Measurements from ENCODE around the gene KRT72. TPM values are rescaled to one million over a fixed set of nuclear protein-coding genes. Genes with fewer than 3 reads are reported as not detected.
A peak's percentile ranks its signal among the peaks of the same experiment; 100 is the strongest.

The KRT72 gene
- total RNA-seq, 6 donors from 2014 or later: 0.11 to 0.37 TPM; not detected in 4

DNA sequence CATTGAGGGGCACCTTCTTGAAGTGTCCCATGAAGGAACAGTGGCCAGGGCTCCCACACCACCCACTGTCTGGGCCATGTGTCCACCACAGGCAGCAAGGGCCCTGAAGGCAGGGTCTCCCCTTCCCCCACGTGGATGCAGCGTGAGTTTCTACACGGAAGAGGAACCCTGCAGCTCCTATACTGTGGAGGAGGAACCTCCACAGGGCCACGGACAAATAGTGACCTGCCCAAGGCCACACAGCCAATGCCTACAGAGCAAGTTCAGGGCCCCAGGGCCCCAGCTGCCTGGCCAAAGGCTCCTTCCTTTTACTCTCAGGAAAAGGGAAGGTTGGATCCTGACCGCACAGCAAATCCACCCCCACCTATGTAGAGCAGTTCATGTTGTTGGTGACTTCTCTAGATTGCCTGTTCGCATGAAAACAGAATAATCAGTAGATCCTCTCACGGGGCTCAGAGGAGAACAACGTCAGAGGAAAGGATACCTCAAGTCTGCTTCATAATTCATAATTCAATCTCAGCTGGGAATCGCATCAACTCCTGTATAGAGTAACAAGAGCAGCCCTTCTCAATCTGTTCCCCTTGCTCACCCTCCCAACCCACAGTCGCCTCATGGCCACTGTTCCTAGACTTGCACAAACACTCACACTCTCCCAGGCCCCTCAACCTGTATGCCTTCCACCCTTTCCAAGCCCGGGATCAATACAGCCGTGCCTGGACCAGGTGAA, 28.2 kb upstream of the KRT72 start:
- 75 to 80% methylated on average over 12 of the region's 12 CpGs for WGBS, 2 donors
- TF ChIP-seq POLR2AphosphoS5 (IDR thresholded peaks at IDR 0.05) (no peak), POLR2A (IDR thresholded peaks at IDR 0.05) (no peak), EP300 (IDR thresholded peaks at IDR 0.05) (no peak)
- TF ChIP-seq, protein P1, sequence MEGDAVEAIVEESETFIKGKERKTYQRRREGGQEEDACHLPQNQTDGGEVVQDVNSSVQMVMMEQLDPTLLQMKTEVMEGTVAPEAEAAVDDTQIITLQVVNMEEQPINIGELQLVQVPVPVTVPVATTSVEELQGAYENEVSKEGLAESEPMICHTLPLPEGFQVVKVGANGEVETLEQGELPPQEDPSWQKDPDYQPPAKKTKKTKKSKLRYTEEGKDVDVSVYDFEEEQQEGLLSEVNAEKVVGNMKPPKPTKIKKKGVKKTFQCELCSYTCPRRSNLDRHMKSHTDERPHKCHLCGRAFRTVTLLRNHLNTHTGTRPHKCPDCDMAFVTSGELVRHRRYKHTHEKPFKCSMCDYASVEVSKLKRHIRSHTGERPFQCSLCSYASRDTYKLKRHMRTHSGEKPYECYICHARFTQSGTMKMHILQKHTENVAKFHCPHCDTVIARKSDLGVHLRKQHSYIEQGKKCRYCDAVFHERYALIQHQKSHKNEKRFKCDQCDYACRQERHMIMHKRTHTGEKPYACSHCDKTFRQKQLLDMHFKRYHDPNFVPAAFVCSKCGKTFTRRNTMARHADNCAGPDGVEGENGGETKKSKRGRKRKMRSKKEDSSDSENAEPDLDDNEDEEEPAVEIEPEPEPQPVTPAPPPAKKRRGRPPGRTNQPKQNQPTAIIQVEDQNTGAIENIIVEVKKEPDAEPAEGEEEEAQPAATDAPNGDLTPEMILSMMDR (IDR thresholded peaks at IDR 0.05): no peak
- H3K36me3 ChIP-seq: no peaks in the 10 kb centered on the region
- no peaks in the 10 kb centered on the region for H3K27me3 ChIP-seq
- no peaks in the 10 kb centered on the region for H3K9me3 ChIP-seq
- ATAC-seq (ENCODE audit: low FRiP score in 2 of 2): peak in 1 of 2 donors; percentile 13
- no peak overlapping the region for H3K27ac ChIP-seq
- H3K4me1 ChIP-seq: no peaks in the 10 kb centered on the region
- H3K4me3 ChIP-seq: no peak overlapping the region
- no peak for DNase-seq

DNA sequence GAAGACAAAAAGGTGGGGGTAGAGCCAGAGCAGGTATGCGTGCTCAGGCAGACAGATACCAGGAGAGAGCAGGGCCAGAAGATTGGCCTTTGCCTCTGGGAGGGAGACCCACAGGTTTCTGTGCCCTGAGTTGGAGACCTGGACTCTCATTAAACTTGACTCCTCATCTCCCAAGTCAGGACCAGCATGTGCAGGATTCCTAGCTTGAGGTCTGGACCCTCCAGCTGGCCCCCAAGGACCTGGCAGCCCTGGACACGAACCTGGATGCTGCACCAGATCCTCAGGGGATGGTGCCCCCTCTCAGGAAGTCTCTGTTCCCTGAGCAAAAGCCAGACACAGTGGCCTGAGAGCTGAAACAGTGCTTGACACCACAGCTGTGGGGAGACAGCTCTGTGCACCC, 27.6 kb upstream of the KRT72 start:
- H3K4me3 ChIP-seq: no peak overlapping the region
- no peaks in the 10 kb centered on the region for H3K36me3 ChIP-seq
- H3K27me3 ChIP-seq: no peaks in the 10 kb centered on the region
- 79 to 100% methylated on average over 1 to 2 of the region's 2 CpGs for WGBS, 2 donors
- no peak for DNase-seq
- no peaks in the 10 kb centered on the region for H3K4me1 ChIP-seq
- no peak for ATAC-seq (ENCODE audit: low FRiP score in 2 of 2)
- peaks cover 0 to 5% (median 0%) of the 10 kb centered on the region in 4 donors for H3K9me3 ChIP-seq
- no peak overlapping the region for H3K27ac ChIP-seq
- TF ChIP-seq EP300 (IDR thresholded peaks at IDR 0.05) (no peak), POLR2A (IDR thresholded peaks at IDR 0.05) (no peak), POLR2AphosphoS5 (IDR thresholded peaks at IDR 0.05) (no peak)
- TF ChIP-seq, protein P1 (IDR thresholded peaks at IDR 0.05): no peak

DNA sequence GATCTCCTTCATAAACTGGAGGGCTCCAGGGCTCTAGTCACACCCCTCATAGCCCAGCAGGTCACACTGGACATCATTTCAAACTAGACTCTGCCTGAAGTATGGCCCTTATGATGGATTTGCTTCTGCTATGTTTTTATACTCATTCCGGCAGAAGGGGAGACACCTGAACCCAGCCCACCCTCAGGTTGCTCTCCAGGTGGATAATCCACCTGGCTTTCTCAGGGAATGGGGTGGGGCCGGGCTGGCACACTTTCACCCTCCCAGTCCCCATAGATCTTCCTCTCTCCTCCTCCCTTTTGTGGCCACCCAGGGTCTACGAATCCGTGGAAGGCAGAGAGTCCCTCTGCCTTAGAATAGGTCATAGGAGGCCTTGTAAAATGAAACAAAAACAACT, 26.8 kb upstream of the KRT72 start:
- Histone ChIP-seq H3K9me3 (peaks cover 0 to 9% (median 0%) of the 10 kb centered on the region in 4 donors), H3K27ac (no peak overlapping the region), H3K4me1 (no peaks in the 10 kb centered on the region), H3K27me3 (no peaks in the 10 kb centered on the region), H3K36me3 (no peaks in the 10 kb centered on the region), H3K4me3 (no peak overlapping the region)
- DNase-seq: no peak
- 80 to 85% methylated on average over 4 of the region's 4 CpGs for WGBS, 2 donors
- no peak for ATAC-seq (ENCODE audit: low FRiP score in 2 of 2)
- TF ChIP-seq EP300 (IDR thresholded peaks at IDR 0.05) (no peak), POLR2A (IDR thresholded peaks at IDR 0.05) (no peak), POLR2AphosphoS5 (IDR thresholded peaks at IDR 0.05) (no peak)
- TF ChIP-seq, protein P1 (IDR thresholded peaks at IDR 0.05): no peak

DNA sequence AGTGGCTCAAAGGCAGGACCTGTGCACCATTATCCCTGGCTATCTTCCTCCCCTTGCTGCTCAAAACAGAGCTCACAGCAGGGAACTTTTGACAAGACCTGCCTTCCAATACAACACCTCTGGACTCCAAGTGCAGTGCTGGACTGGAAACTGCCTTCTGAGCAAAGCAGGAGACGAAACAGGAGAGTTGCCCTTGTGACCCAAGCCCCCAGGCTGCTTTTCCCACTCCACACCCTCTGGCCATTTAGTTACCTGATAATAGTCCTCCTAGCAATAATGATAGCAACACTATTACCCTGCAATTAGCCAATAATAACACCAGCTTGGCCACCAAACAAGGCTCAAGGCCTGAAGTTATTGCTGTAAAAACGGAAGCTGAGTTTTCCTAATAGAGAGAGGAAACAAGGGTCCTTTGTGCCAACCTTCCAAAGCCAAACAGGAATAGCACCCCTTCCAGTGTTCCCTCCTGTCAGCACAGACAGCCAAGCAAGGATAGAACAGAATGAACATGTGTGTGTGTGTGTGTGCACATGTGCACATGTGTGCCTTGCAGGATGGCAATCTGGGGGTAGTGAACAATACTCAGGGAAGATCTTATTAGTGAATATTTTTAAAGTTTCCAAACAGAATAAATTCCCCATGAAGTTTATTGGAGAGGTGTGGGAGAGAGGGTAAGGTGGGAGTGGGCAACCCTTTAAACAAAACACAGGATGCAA, 26.3 kb upstream of the KRT72 start:
- no peak for TF ChIP-seq POLR2A (IDR thresholded peaks at IDR 0.05)
- TF ChIP-seq, protein P1 (IDR thresholded peaks at IDR 0.05): no peak
- no peak for TF ChIP-seq EP300 (IDR thresholded peaks at IDR 0.05)
- TF ChIP-seq POLR2AphosphoS5 (IDR thresholded peaks at IDR 0.05): no peak
- WGBS, 2 donors: 73% methylated on average over 1 to 2 of the region's 2 CpGs
- Histone ChIP-seq H3K27me3 (no peaks in the 10 kb centered on the region), H3K36me3 (no peaks in the 10 kb centered on the region), H3K9me3 (peaks cover 0 to 9% (median 0%) of the 10 kb centered on the region in 4 donors), H3K27ac (no peak overlapping the region), H3K4me1 (no peaks in the 10 kb centered on the region), H3K4me3 (no peak overlapping the region)
- ATAC-seq (ENCODE audit: low FRiP score in 2 of 2) (no peak), DNase-seq (no peak)
